Tibial nerve (tissue), 4 donors: Measurements from ENCODE around the gene FOXK2. TPM values are rescaled to one million over a fixed set of nuclear protein-coding genes. Genes with fewer than 3 reads are reported as not detected.
"Not testable (repeated sequence)": the region's sequence is repeated elsewhere in the genome, so short reads cannot be mapped to it uniquely, and the experiment has no call there.

Experiments used
- DNase-seq, 2 donors: peaks; one replicate each; pipeline ENCODE4 v3.0.0-alpha.2; 2019; ENCODE audit warnings: low spot score in 2 of 2
- H3K27ac ChIP-seq, 4 donors: fragments of 200-600 bp; sonication (generic) in 3 of 4; one replicate each; pipeline ENCODE4 v1.5.1; 2017 to 2019; ENCODE audit warnings: mild to moderate bottlenecking in 1 of 4
- H3K27me3 ChIP-seq, 2 donors: fragments of 200-600 bp; sonication (generic) in 1 of 2; one replicate each; pipeline versions ENCODE4 v1.5.1 to v1.6.0; 2017 to 2019
- H3K36me3 ChIP-seq, 3 donors: fragments of 200-600 bp; sonication (generic); one replicate each; pipeline ENCODE4 v1.5.1; 2018 to 2019
- H3K4me1 ChIP-seq, 4 donors: fragments of 200-600 bp; sonication (generic) in 3 of 4; one replicate each; pipeline ENCODE4 v1.5.1; 2017 to 2019
- H3K4me3 ChIP-seq, 4 donors: fragments of 200-600 bp; sonication (generic) in 3 of 4; one replicate each; pipeline ENCODE4 v1.5.1; 2017 to 2019; ENCODE audit warnings: mild to moderate bottlenecking in 1 of 4, moderate library complexity in 1 of 4
- H3K9me3 ChIP-seq, 4 donors: fragments of 200-600 bp; sonication (generic) in 3 of 4; one replicate each; pipeline ENCODE4 v1.5.1; 2017 to 2019
- EP300 ChIP-seq, 2 donors: sonication (generic); formaldehyde crosslinking; IDR thresholded peaks; one replicate each; pipeline ENCODE4 v1.6.1; 2017; ENCODE audit warnings: antibody characterized with exemption in 2 of 2, mild to moderate bottlenecking in 1 of 2
- POLR2A ChIP-seq, 2 donors: fragments of 450-650 bp; IDR thresholded peaks; one replicate each; pipeline ENCODE4 v1.6.1; 2017; ENCODE audit warnings: antibody characterized with exemption in 2 of 2, mild to moderate bottlenecking in 2 of 2, moderate library complexity in 2 of 2
- whole genome bisulfite sequencing, 2 donors: methylation state at CpG; one replicate each; pipeline ENCODE4 v1.1.5; 2018; 5-methylcytosine and 5-hydroxymethylcytosine counted together
- total RNA-seq, 4 donors: library from RNA; depleted of rRNA; stranded (reverse); fragments of >200 nt; gene quantifications; one replicate each; pipeline ENCODE4 v1.1.0, GENCODE V29; 2016
- TF ChIP-seq, protein P1 (sequence below), 5 experiments: fragments of 200-600 bp in 3 of 5; fragments of 450-650 bp in 2 of 5; sonication (generic) in 3 of 5; IDR thresholded peaks; one replicate each; pipeline ENCODE4 v1.5.1; 2016 to 2019; ENCODE audit warnings: antibody characterized with exemption in 5 of 5, mild to moderate bottlenecking in 3 of 5, moderate library complexity in 2 of 5

FOXK2 gene
- total RNA-seq, 4 donors from 2014 or later, result 29.6 to 65.4 (median 33.3) TPM

DNA sequence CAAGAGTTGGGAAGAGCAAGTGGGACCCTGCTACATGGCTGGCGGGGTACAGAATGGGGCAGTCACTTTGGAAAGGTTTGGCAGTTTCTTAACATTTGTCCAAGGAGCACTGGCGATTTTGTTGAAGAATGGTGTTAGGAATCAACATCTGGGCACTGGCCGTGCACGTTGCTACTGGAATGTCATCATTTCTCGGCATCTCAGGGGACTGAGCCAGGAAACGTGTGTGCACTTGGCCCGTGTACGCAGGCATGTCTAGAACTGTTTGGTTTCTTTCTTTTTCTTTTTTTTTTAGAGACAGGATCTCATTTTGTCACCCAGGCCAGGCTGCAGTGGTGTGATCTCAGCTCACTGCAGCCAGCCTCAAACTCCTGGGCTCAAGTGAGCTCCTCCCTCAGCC lies 17.3 kb upstream of the FOXK2 start:
- no peaks in the 10 kb centered on the region for H3K36me3 ChIP-seq
- no peaks in the 10 kb centered on the region for H3K27me3 ChIP-seq
- H3K4me3 ChIP-seq, result no peak overlapping the region
- 46 to 56% methylated on average over 8 of the region's 8 CpGs for WGBS, 2 donors
- H3K4me1 ChIP-seq, result peaks cover 0 to 7% (median 0%) of the 10 kb centered on the region in 4 donors
- H3K9me3 ChIP-seq, result no peaks in the 10 kb centered on the region
- TF ChIP-seq POLR2A (IDR thresholded peaks at IDR 0.05) (no peak), EP300 (IDR thresholded peaks at IDR 0.05) (no peak)
- TF ChIP-seq, protein P1, sequence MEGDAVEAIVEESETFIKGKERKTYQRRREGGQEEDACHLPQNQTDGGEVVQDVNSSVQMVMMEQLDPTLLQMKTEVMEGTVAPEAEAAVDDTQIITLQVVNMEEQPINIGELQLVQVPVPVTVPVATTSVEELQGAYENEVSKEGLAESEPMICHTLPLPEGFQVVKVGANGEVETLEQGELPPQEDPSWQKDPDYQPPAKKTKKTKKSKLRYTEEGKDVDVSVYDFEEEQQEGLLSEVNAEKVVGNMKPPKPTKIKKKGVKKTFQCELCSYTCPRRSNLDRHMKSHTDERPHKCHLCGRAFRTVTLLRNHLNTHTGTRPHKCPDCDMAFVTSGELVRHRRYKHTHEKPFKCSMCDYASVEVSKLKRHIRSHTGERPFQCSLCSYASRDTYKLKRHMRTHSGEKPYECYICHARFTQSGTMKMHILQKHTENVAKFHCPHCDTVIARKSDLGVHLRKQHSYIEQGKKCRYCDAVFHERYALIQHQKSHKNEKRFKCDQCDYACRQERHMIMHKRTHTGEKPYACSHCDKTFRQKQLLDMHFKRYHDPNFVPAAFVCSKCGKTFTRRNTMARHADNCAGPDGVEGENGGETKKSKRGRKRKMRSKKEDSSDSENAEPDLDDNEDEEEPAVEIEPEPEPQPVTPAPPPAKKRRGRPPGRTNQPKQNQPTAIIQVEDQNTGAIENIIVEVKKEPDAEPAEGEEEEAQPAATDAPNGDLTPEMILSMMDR (IDR thresholded peaks at IDR 0.05), result no peak
- H3K27ac ChIP-seq, result no peak overlapping the region
- no peak for DNase-seq

DNA sequence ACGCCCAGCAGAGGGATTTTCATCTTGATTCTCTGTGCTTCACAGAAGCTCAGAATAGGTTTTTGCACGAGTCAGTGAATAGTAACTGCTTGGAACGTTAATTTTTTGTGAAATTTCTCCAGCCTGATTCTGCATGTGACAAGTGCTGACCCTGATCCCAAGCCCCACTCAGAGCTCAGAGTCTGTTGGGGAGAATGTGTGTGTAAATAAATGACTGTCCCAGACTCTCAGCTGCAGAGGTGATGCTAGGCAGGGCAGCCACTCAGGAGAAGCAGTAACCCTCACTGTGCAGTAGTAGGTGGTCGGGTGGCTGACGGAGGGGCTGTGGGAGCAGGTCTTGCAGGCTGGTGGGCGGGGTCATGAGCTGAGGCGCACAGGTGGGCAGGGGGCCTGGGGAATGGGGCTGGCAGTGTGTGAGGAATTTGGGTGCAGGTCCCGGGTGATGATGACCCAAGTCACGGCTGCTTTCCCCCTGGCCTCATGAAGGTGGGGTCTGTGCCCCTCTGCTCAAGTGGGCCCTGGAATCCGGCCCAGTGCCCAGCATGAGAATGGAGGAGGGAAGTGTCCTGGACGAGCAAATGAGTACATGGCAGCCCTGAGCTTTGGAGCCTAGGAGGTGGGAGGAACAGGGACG lies 16.3 kb upstream of the FOXK2 start:
- Histone ChIP-seq H3K27ac (no peak overlapping the region), H3K4me1 (peaks cover 0 to 2% (median 0%) of the 10 kb centered on the region in 4 donors), H3K27me3 (no peaks in the 10 kb centered on the region), H3K4me3 (no peak overlapping the region), H3K36me3 (no peaks in the 10 kb centered on the region), H3K9me3 (no peaks in the 10 kb centered on the region)
- DNase-seq, result no peak
- 73 to 84% methylated on average over 12 of the region's 12 CpGs for WGBS, 2 donors
- TF ChIP-seq, protein P1 (IDR thresholded peaks at IDR 0.05), result no peak
- TF ChIP-seq POLR2A (IDR thresholded peaks at IDR 0.05) (no peak), EP300 (IDR thresholded peaks at IDR 0.05) (no peak)

DNA sequence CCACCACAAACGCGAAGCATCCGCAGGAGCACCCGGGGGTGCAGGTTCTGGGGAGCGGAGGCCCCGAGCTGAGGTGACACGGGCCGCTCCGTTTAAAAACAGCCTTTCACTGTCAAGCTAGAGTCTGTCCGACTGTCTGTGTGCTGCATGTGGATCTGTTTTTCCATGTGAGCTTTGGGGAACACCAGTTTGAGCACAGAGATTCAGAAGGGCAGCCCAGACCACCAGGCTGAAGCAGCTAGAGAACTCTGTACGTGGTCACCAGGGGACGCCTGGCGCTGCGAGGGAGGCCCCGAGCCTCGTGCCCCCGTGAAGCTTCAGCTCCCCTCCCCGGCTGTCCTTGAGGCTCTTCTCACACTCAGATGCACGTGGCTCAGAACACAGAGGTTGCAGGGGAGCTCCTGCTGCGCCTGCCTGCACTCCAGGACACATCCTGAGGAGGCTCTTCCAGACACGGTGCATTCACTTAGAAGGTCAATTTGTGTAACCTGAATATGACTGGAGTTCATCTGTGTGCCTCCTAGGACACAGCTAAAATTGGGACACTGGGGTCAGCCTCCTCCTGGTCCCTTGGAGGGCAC lies 15.7 kb upstream of the FOXK2 start:
- TF ChIP-seq, protein P1 (IDR thresholded peaks at IDR 0.05), result no peak
- TF ChIP-seq POLR2A (IDR thresholded peaks at IDR 0.05), result no peak
- TF ChIP-seq EP300 (IDR thresholded peaks at IDR 0.05), result no peak
- WGBS, 2 donors, result 69 to 76% methylated on average over 21 of the region's 21 CpGs
- H3K4me1 ChIP-seq, result no peaks in the 10 kb centered on the region
- no peaks in the 10 kb centered on the region for H3K27me3 ChIP-seq
- H3K4me3 ChIP-seq, result no peak overlapping the region
- DNase-seq, result no peak
- no peak overlapping the region for H3K27ac ChIP-seq
- H3K36me3 ChIP-seq, result no peaks in the 10 kb centered on the region
- H3K9me3 ChIP-seq, result no peaks in the 10 kb centered on the region

DNA sequence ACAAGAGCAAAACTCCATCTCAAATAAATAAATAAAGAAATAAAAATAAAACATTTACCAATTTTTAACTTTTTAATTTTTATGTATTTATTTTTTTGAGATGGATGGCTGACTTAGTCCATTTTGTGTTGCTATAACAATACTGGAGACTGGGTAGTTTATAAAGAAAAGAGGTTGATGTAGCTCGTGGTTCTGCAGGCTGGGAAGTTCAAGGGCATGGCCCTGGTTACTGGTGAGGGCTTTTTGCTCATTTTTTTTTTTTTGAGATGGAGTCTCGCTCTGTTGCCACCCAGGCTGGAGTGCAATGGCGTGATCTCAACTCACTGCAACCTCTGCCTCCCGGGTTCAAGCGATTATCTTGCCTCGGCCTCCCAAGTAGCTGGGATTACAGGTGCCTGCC lies 14.2 kb upstream of the FOXK2 start:
- H3K27ac ChIP-seq, result no peak overlapping the region
- WGBS, 2 donors, result 92 to 95% methylated on average over 6 of the region's 6 CpGs
- no peaks in the 10 kb centered on the region for H3K9me3 ChIP-seq
- TF ChIP-seq POLR2A (IDR thresholded peaks at IDR 0.05) (no peak), EP300 (IDR thresholded peaks at IDR 0.05) (no peak)
- TF ChIP-seq, protein P1 (IDR thresholded peaks at IDR 0.05), result no peak
- no peak for DNase-seq
- no peaks in the 10 kb centered on the region for H3K4me1 ChIP-seq
- H3K27me3 ChIP-seq, result no peaks in the 10 kb centered on the region
- no peak overlapping the region for H3K4me3 ChIP-seq
- H3K36me3 ChIP-seq, result no peaks in the 10 kb centered on the region

DNA sequence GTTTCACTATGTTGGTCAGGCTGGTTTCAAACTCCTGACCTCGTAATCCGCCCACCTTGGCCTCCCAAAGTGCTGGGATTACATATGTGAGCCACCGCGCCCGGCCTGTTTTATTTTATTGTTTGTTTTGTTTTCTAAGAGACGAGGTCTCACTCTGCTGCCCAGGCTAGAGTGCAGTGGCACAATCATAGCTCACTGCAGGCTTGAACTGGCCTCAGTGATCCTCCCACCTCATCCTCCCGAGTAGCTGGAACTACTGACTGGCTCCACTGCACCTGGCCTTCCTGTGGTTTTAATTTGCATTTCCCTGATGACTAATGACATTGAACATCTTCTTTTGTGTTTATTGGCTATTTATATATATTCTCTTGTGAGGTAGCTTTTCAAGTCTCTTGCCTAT lies 13.1 kb upstream of the FOXK2 start:
- not testable (repeated sequence) for H3K27ac ChIP-seq, H3K4me1 ChIP-seq, H3K9me3 ChIP-seq, H3K27me3 ChIP-seq, H3K36me3 ChIP-seq, DNase-seq, H3K4me3 ChIP-seq
- 76 to 77% methylated on average over 7 of the region's 7 CpGs for WGBS, 2 donors
